ENCODE results near the gene RYR1. TPM values are rescaled to one million over a fixed set of nuclear protein-coding genes. Genes with fewer than 3 reads are reported as not detected.
A peak's percentile ranks its signal among the peaks of the same experiment; 100 is the strongest.

RYR1 gene
- total RNA-seq, 1 experiment from 2014 or later, result 0.45 TPM

- no peak for DNase-seq
- H3K79me2 ChIP-seq (ENCODE audit: low read length), result no peaks in the 10 kb centered on the region
- peak overlapping the region; percentile 99 for H3K27ac ChIP-seq (ENCODE audit: low read length)
Observed at GRCh38 chr19:38561053-38561606, 127.6 kb downstream of the RYR1 start.

DNA sequence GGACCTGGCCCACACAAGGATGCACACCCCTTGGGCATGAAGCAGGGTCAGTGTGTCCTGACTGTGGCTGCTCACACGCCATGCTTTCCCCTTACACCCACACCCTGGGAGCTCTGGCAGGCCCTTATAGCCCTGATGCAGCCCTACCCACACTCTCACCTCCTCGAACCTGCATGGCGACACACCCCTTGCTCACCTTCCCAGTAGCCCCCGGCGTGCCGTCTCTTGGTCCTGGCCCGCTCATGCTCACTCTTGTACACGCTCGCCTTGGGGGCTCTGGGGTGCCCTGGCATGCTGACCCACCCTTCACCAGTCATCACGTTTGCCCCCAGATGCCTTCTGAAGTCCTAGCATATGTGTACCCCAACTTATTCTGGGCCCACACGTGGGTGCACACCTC is 128.2 kb downstream of the RYR1 start:
- H3K9me3 ChIP-seq (ENCODE audit: low read length), result no peaks in the 10 kb centered on the region
- no peaks in the 10 kb centered on the region for H4K20me1 ChIP-seq (ENCODE audit: insufficient read depth, low read depth, low read length)
- H2AFZ ChIP-seq (ENCODE audit: low read length), result no peak overlapping the region
- H3K9ac ChIP-seq (ENCODE audit: low read length), result peak overlapping the region; percentile 41
- no peaks in the 10 kb centered on the region for H3K27me3 ChIP-seq (ENCODE audit: low read length)
- DNase-seq, result no peak
- no peak overlapping the region; the same call in 1 of the 2 replicates for H3K4me3 ChIP-seq (ENCODE audit: low read length)
- no peaks in the 10 kb centered on the region for H3K9me2 ChIP-seq (replicated peaks; ENCODE audit: insufficient read depth, low read length)
- no peaks in the 10 kb centered on the region for H3K79me2 ChIP-seq (ENCODE audit: low read length)
- peaks cover 63% of the 10 kb centered on the region for H3K4me1 ChIP-seq (ENCODE audit: low read length)
- no peak overlapping the region for H3K27ac ChIP-seq (ENCODE audit: low read length)
- H3K4me2 ChIP-seq (ENCODE audit: low read depth, low read length, poor library complexity, severe bottlenecking), result peak overlapping the region; percentile 31
- H3K36me3 ChIP-seq (ENCODE audit: insufficient read depth, low read length), result no peaks in the 10 kb centered on the region

More at GRCh38 chr19:38561053-38561606, 127.6 kb downstream of the RYR1 start:
- Histone ChIP-seq H3K9ac (ENCODE audit: low read length) (no peak overlapping the region), H4K20me1 (ENCODE audit: insufficient read depth, low read depth, low read length) (no peaks in the 10 kb centered on the region), H3K27me3 (ENCODE audit: low read length) (no peaks in the 10 kb centered on the region), H3K9me2 (replicated peaks; ENCODE audit: insufficient read depth, low read length) (no peaks in the 10 kb centered on the region), H3K4me1 (ENCODE audit: low read length) (peaks cover 68% of the 10 kb centered on the region), H3K9me3 (ENCODE audit: low read length) (no peaks in the 10 kb centered on the region), H2AFZ (ENCODE audit: low read length) (no peak overlapping the region), H3K4me2 (ENCODE audit: low read depth, low read length, poor library complexity, severe bottlenecking) (no peak overlapping the region), H3K36me3 (ENCODE audit: insufficient read depth, low read length) (no peaks in the 10 kb centered on the region), H3K4me3 (ENCODE audit: low read length) (no peak overlapping the region)

DNA sequence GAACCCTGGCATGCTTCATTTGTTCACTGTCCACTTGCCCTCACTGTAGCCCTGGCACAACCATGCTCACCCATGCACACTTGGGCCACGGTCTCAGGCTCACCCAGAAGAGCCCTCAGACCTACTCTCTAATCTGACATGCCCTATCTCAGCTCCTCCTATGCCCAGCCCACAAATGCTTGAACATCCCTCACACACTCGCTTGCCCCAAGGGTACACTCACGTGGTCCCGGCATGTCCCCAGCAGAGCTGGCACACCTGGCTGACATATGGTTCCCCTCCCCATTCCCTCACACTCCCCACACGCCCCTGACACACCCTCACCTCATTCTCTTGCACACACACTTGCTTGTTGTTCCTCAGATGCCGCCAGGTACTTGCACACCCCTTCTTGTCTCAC is 128.6 kb downstream of the RYR1 start:
- Histone ChIP-seq H3K4me1 (ENCODE audit: low read length) (peaks cover 59% of the 10 kb centered on the region), H3K9me2 (replicated peaks; ENCODE audit: insufficient read depth, low read length) (no peaks in the 10 kb centered on the region)
- DNase-seq, result peak; percentile 84

DNA sequence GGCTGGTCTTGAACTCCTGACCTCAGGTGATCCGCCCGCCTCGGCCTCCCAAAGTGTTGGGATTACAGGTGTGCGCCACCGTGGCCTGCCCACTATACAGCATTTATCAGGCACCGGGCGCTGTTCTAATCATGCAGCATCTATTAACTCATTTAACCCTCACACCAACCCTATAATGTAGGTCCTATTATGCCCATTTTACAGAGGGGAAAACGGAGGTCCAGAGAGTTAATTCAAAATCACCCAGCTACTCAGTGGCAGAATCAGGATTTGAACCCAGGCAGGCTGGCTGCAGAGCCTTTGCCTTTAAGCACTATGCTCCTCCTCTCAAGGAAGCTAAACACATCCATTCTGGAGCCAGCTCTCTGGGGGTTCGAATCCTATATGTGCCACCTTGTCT is 130.0 kb downstream of the RYR1 start:
- Histone ChIP-seq H2AFZ (ENCODE audit: low read length) (no peak overlapping the region), H4K20me1 (ENCODE audit: insufficient read depth, low read depth, low read length) (no peaks in the 10 kb centered on the region), H3K9ac (ENCODE audit: low read length) (no peak overlapping the region), H3K27me3 (ENCODE audit: low read length) (no peaks in the 10 kb centered on the region), H3K27ac (ENCODE audit: low read length) (no peak overlapping the region), H3K4me2 (ENCODE audit: low read depth, low read length, poor library complexity, severe bottlenecking) (no peak overlapping the region), H3K36me3 (ENCODE audit: insufficient read depth, low read length) (no peaks in the 10 kb centered on the region), H3K4me3 (ENCODE audit: low read length) (no peak overlapping the region), H3K9me3 (ENCODE audit: low read length) (no peaks in the 10 kb centered on the region), H3K79me2 (ENCODE audit: low read length) (no peaks in the 10 kb centered on the region), H3K9me2 (replicated peaks; ENCODE audit: insufficient read depth, low read length) (no peaks in the 10 kb centered on the region), H3K4me1 (ENCODE audit: low read length) (peaks cover 53% of the 10 kb centered on the region)
- DNase-seq, result peak; percentile 40

More for the DNA sequence above, 128.6 kb downstream of the RYR1 start:
- no peaks in the 10 kb centered on the region for H3K36me3 ChIP-seq (ENCODE audit: insufficient read depth, low read length)
- no peaks in the 10 kb centered on the region for H3K9me3 ChIP-seq (ENCODE audit: low read length)
- peak overlapping the region; percentile 41 for H3K9ac ChIP-seq (ENCODE audit: low read length)
- no peaks in the 10 kb centered on the region for H3K27me3 ChIP-seq (ENCODE audit: low read length)
- H3K4me2 ChIP-seq (ENCODE audit: low read depth, low read length, poor library complexity, severe bottlenecking), result peak overlapping the region; percentile 31
- H4K20me1 ChIP-seq (ENCODE audit: insufficient read depth, low read depth, low read length), result no peaks in the 10 kb centered on the region
- no peak overlapping the region for H3K27ac ChIP-seq (ENCODE audit: low read length)
- H3K79me2 ChIP-seq (ENCODE audit: low read length), result no peaks in the 10 kb centered on the region
- H3K4me3 ChIP-seq (ENCODE audit: low read length), result no peak overlapping the region; the same call in 1 of the 2 replicates
- H2AFZ ChIP-seq (ENCODE audit: low read length), result no peak overlapping the region

DNA sequence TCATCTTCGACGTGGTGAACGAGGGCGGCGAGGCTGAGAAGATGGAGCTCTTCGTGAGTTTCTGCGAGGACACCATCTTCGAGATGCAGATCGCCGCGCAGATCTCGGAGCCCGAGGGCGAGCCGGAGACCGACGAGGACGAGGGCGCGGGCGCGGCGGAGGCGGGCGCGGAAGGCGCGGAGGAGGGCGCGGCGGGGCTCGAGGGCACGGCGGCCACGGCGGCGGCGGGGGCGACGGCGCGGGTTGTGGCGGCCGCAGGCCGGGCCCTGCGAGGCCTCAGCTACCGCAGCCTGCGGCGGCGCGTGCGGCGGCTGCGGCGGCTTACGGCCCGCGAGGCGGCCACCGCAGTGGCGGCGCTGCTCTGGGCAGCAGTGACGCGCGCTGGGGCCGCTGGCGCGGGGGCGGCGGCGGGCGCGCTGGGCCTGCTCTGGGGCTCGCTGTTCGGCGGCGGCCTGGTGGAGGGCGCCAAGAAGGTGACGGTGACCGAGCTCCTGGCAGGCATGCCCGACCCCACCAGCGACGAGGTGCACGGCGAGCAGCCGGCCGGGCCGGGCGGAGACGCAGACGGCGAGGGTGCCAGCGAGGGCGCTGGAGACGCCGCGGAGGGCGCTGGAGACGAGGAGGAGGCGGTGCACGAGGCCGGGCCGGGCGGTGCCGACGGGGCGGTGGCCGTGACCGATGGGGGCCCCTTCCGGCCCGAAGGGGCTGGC is 131.6 kb downstream of the RYR1 start:
- Histone ChIP-seq H2AFZ (ENCODE audit: low read length) (peak overlapping the region; percentile 53; the same call in 1 of the 2 replicates), H3K4me1 (ENCODE audit: low read length) (peaks cover 45% of the 10 kb centered on the region), H3K36me3 (ENCODE audit: insufficient read depth, low read length) (no peaks in the 10 kb centered on the region), H3K9ac (ENCODE audit: low read length) (peak overlapping the region; percentile 61), H3K79me2 (ENCODE audit: low read length) (no peaks in the 10 kb centered on the region), H3K4me3 (ENCODE audit: low read length) (peak overlapping the region; percentile 58), H3K27me3 (ENCODE audit: low read length) (no peaks in the 10 kb centered on the region), H3K9me2 (replicated peaks; ENCODE audit: insufficient read depth, low read length) (no peaks in the 10 kb centered on the region), H4K20me1 (ENCODE audit: insufficient read depth, low read depth, low read length) (no peaks in the 10 kb centered on the region), H3K9me3 (ENCODE audit: low read length) (no peaks in the 10 kb centered on the region), H3K4me2 (ENCODE audit: low read depth, low read length, poor library complexity, severe bottlenecking) (peak overlapping the region; percentile 67), H3K27ac (ENCODE audit: low read length) (no peak overlapping the region)
- DNase-seq, result peak; percentile 70

GRCh38 chr19:38565691-38566105 is 132.2 kb downstream of the RYR1 start:
- Histone ChIP-seq H3K4me2 (ENCODE audit: low read depth, low read length, poor library complexity, severe bottlenecking) (peak overlapping the region; percentile 67), H3K4me3 (ENCODE audit: low read length) (peak overlapping the region; percentile 58), H3K36me3 (ENCODE audit: insufficient read depth, low read length) (no peaks in the 10 kb centered on the region), H3K27ac (ENCODE audit: low read length) (no peak overlapping the region), H2AFZ (ENCODE audit: low read length) (peak overlapping the region; percentile 53; the same call in 1 of the 2 replicates), H3K79me2 (ENCODE audit: low read length) (no peaks in the 10 kb centered on the region), H3K9me2 (replicated peaks; ENCODE audit: insufficient read depth, low read length) (no peaks in the 10 kb centered on the region), H3K4me1 (ENCODE audit: low read length) (peaks cover 39% of the 10 kb centered on the region), H3K9ac (ENCODE audit: low read length) (peak overlapping the region; percentile 61), H4K20me1 (ENCODE audit: insufficient read depth, low read depth, low read length) (no peaks in the 10 kb centered on the region), H3K9me3 (ENCODE audit: low read length) (no peaks in the 10 kb centered on the region), H3K27me3 (ENCODE audit: low read length) (no peaks in the 10 kb centered on the region)
- DNase-seq, result no peak

DNA sequence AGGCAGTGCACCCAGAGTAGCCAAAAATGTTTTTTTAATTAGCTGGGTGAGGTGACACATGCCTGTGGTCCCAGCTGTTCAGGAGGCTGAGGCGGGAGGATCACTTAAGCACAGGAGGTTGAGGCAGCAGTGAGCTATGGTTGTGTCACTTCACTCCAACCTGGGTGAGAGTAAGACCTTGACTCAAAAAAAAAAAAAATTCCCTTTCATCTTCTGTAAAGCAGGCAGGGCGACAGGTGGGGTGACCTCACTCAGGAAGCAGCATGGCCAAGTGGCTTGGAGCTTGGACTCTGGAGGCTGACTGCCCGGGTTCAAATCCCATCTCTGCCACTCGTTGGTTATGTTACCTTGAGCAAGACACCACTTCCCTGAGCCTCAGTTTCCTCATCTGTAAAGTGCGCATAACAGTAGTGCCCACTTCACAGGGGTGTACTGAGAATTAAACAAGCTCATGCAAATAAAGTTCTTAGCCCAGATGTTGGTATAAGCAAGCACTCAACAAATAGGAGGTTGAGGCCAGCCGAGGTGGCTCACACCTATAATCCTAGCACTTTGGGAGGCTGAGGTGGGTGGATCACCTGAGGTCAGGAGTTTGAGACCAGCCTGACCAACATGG is 136.0 kb downstream of the RYR1 start:
- DNase-seq, result no peak
- Histone ChIP-seq H3K9me2 (replicated peaks; ENCODE audit: insufficient read depth, low read length) (no peaks in the 10 kb centered on the region), H3K9ac (ENCODE audit: low read length) (no peak overlapping the region)

GRCh38 chr19:38571682-38572081 is 138.2 kb downstream of the RYR1 start:
- H4K20me1 ChIP-seq (ENCODE audit: insufficient read depth, low read depth, low read length), result no peaks in the 10 kb centered on the region
- H3K27ac ChIP-seq (ENCODE audit: low read length), result no peak overlapping the region
- H3K27me3 ChIP-seq (ENCODE audit: low read length), result no peaks in the 10 kb centered on the region
- DNase-seq, result peak; percentile 56
- H3K4me1 ChIP-seq (ENCODE audit: low read length), result peaks cover 17% of the 10 kb centered on the region
- no peaks in the 10 kb centered on the region for H3K79me2 ChIP-seq (ENCODE audit: low read length)
- no peak overlapping the region for H2AFZ ChIP-seq (ENCODE audit: low read length)
- H3K4me2 ChIP-seq (ENCODE audit: low read depth, low read length, poor library complexity, severe bottlenecking), result no peak overlapping the region
- H3K9ac ChIP-seq (ENCODE audit: low read length), result no peak overlapping the region
- no peak overlapping the region for H3K4me3 ChIP-seq (ENCODE audit: low read length)
- no peaks in the 10 kb centered on the region for H3K9me3 ChIP-seq (ENCODE audit: low read length)
- H3K36me3 ChIP-seq (ENCODE audit: insufficient read depth, low read length), result no peaks in the 10 kb centered on the region
- no peaks in the 10 kb centered on the region for H3K9me2 ChIP-seq (replicated peaks; ENCODE audit: insufficient read depth, low read length)

More for the DNA sequence above, 136.0 kb downstream of the RYR1 start:
- Histone ChIP-seq H3K4me2 (ENCODE audit: low read depth, low read length, poor library complexity, severe bottlenecking) (no peak overlapping the region), H3K27me3 (ENCODE audit: low read length) (no peaks in the 10 kb centered on the region), H3K79me2 (ENCODE audit: low read length) (no peaks in the 10 kb centered on the region), H3K9me3 (ENCODE audit: low read length) (no peaks in the 10 kb centered on the region), H4K20me1 (ENCODE audit: insufficient read depth, low read depth, low read length) (no peaks in the 10 kb centered on the region), H3K4me3 (ENCODE audit: low read length) (no peak overlapping the region), H2AFZ (ENCODE audit: low read length) (no peak overlapping the region), H3K27ac (ENCODE audit: low read length) (no peak overlapping the region), H3K4me1 (ENCODE audit: low read length) (peaks cover 18% of the 10 kb centered on the region), H3K36me3 (ENCODE audit: insufficient read depth, low read length) (no peaks in the 10 kb centered on the region)

All from Karpas-422 (cell line).